Hepatic stellate cell (primary cell): ENCODE data around the gene TFEB.

Experiments used
- DNase-seq: peaks from one replicate; pipeline ENCODE4 v3.0.0; 2011; ENCODE audit warnings: low spot score

Gene TFEB

GRCh38 chr6:41736800-41737555, 1.6 kb upstream of the TFEB start:
- DNase-seq: no peak

GRCh38 chr6:41736186-41736733, 852 bp upstream of the TFEB start:
- DNase-seq: no peak

- peak; percentile 88 for DNase-seq
These were observed 562 bp downstream of the TFEB start for GRCh38 chr6:41734666-41735426.

- peak; percentile 88 for DNase-seq
These were observed 1.4 kb downstream of the TFEB start for GRCh38 chr6:41733707-41734665.

- DNase-seq: no peak
These were observed 2.1 kb downstream of the TFEB start for GRCh38 chr6:41733360-41733706.

GRCh38 chr6:41732591-41733359, 2.6 kb downstream of the TFEB start:
- DNase-seq: no peak

- DNase-seq: no peak
These were observed 3.3 kb downstream of the TFEB start for GRCh38 chr6:41732149-41732548.

- no peak for DNase-seq
These were observed 3.8 kb downstream of the TFEB start for GRCh38 chr6:41731561-41732086.

- peak; percentile 45 for DNase-seq
These were observed 4.6 kb downstream of the TFEB start for GRCh38 chr6:41730531-41731436.

- no peak for DNase-seq
These were observed 5.8 kb downstream of the TFEB start for GRCh38 chr6:41729624-41730023.

- DNase-seq: no peak
These were observed 6.5 kb downstream of the TFEB start for GRCh38 chr6:41728954-41729353.

GRCh38 chr6:41728073-41728936, 7.1 kb downstream of the TFEB start:
- DNase-seq: no peak

- no peak for DNase-seq
These were observed 7.7 kb downstream of the TFEB start for GRCh38 chr6:41727705-41728072.

- DNase-seq: no peak
These were observed 8.5 kb downstream of the TFEB start for GRCh38 chr6:41726876-41727275.

GRCh38 chr6:41724586-41725501, 10.6 kb downstream of the TFEB start:
- DNase-seq: no peak

GRCh38 chr6:41724228-41724580, 11.2 kb downstream of the TFEB start:
- no peak for DNase-seq

- peak; percentile 99 for DNase-seq
These were observed 11.7 kb downstream of the TFEB start for GRCh38 chr6:41723530-41724227.
